Posterior cingulate gyrus (tissue), 11 donors: ENCODE data around the gene CYP17A1.
A peak's percentile ranks its signal among the peaks of the same experiment; 100 is the strongest.

ENCODE experiments used
- DNase-seq, 10 donors: peaks; one replicate each; pipeline versions ENCODE4 v3.0.0 to v3.0.0-alpha.2; 2020 to 2021; ENCODE audit warnings: mixed read lengths in 3 of 10
- intact Hi-C: fragments of 100-400 bp; cut with DNase I; formaldehyde crosslinking; loops from one replicate; pipeline ENCODE4 v1.15.1; 2023

CYP17A1 gene

DNA sequence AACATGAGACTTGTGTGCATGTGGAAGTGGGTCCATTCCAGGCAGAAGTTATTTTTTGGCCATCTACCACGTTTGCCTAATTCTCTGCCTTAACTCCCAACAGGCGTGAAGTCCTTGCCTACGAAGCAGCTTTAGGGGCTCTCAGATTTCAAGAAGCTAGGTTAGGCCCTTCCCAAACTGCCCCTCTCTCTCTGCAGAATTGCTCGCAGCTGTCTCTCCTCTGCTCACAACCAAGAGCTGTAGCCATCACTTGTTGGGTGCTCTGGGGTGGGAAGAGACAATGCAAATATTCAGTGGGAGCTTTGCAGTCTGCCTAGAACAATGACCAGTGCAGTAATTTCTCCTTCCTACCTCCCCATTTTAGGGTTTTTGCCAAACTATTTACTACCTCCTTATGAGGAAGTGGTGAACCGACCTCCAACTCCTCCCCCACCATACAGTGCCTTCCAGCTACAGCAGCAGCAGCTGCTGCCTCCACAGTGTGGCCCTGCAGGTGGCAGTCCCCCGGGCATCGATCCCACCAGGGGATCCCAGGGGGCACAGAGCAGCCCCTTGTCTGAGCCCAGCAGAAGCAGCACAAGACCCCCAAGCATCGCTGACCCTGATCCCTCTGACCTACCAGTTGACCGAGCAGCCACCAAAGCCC lies 24.9 kb downstream of the CYP17A1 start:
- intact Hi-C loops, result no loop called here
- DNase-seq, result peak in 1 of 10 donors; percentile 43

DNA sequence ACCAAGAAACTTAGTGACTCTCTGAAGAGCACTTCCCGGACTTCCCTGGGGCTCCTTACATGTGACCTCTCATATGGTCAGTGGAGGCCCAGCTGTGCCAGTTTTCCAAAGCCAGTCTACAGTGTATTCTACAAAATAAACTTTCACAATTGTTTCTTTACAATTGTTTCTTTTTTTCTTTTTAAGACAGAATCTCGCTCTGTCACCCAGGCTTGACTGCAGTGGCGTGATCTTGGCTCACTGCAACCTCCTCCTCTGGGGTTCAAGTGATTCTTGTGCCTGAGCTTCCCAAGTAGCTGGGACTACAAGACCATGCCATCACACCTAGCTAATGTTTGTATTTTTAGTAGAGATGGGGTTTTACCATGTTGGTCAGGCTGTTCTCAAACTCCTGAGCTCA lies 25.9 kb downstream of the CYP17A1 start:
- peak in 1 of 10 donors; percentile 3 for DNase-seq
- intact Hi-C loops, result no loop called here

DNA sequence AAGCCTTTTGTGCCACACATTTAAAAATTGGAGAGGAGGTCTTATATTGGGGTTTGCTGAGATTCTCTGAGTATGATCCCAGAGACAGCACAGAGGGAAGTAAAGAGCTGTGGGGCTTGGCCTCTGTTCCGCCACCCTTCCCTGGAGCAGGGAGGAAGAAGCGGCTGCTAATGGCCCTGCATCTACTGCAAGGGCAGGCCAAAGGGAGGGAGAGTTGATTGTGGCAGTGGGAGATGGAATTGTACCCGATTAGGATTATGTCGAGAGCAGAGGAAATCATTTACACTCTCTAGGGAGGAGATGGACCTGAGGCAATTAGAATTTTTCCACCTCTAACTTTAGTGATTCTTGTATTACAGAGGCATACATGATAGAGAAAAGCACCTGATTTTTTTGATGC lies 28.8 kb downstream of the CYP17A1 start:
- intact Hi-C loops, result no loop called here
- DNase-seq, result peak in 1 of 10 donors; percentile 30

DNA sequence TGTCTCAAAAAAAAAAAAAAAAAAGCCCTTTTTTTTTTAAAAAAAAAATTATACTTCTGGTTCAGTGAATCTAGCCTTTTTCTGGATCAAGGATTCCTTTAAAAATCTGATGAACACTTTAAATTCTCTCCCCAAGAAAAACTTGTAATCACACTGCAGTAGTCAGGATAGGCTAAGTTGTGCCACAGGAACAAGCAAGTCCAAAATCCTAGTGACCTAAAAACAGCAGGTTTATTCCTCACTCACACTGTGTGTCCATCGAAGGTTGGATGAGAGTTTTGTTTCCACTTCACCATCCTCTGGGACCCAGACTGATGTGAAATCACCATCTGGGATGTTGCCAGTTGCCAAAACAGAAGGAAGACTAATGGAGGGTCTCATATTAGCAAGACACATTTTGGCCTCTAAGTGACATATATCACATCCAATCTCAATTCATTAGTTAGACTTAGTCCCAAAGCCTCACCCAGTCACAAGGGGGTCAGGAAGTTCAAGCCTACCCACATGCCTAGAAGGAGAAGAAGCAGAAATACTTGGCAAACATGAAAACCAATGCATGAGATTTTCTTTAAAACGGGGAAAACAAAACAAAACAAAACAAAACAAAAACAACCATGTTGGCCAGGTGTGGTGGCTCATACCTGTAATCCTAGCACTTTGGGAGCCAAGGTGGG lies 32.7 kb downstream of the CYP17A1 start:
- DNase-seq, result no peak
- intact Hi-C loops, result no loop called here

DNA sequence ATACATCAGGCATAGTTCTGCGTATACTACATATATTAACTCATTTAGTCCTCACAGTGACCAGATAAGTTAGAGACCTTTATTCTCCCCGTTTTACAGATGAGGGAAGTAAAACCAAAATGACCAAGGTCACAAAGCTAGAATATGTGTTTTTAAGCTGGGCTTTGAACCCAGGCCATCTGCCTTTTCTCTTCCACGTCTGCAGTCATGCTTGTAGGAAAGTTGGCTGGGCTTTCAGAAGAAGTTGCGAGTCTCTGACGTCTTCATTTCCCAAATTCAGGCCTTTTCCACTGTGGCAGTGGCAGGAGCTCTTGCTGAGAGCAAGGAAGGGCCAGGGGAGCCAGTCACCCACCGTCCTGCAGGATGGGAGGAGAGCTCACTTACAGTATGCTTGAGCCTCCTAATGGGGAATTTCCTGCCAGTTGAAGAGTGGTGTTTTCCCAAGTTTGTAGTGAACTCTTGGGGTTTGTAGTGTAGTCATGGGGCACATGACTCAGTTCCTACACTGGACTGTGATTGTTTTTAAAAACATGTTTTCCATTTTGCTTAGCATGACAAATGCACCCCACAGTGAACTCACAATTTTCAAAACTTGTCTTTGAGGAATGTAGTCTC lies 34.2 kb downstream of the CYP17A1 start:
- DNase-seq, result no peak
- intact Hi-C loops, result no loop called here

DNA sequence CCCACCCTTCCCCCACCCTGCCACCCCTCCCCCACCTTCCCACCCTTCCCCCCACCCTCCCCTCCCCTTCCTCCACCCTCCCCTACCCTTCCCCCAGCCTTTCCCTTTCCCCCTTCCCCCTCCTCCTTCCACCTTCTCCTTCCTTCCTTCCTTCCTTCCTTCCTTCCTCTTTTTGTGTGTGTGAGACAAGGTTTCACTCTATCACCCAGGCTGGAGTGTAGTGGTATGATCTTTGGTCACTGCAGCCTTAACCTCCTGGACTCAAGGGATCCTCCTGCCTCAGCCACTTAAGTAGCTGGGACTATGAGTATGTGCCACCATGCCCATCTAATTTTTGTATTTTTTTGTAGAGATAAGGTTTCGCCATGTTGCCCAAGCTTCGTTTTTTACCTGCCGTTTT lies 35.2 kb downstream of the CYP17A1 start:
- no peak for DNase-seq

DNA sequence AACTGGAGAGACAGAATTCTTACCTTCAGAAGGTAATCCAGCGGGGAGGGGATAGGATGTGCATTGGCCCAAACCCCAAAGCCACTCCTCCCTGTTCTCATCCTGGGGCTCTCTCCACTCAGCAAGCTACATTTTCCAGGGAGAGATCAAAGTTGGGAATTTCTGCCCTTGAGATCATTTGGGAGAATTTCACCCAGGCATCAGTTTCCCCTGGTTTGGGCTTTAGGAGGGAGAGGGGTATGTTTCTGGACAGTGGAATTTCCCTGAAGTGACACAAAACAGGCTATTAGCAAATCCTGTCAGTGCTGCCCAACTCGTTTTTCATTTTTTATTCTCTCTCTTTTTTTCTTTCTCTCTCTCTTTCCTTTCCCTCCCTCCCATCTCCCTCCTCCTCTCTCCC lies 35.7 kb downstream of the CYP17A1 start:
- intact Hi-C loops, result no loop called here
- no peak for DNase-seq

More for the DNA sequence above, 35.2 kb downstream of the CYP17A1 start:
- intact Hi-C loops, result no loop called here

DNA sequence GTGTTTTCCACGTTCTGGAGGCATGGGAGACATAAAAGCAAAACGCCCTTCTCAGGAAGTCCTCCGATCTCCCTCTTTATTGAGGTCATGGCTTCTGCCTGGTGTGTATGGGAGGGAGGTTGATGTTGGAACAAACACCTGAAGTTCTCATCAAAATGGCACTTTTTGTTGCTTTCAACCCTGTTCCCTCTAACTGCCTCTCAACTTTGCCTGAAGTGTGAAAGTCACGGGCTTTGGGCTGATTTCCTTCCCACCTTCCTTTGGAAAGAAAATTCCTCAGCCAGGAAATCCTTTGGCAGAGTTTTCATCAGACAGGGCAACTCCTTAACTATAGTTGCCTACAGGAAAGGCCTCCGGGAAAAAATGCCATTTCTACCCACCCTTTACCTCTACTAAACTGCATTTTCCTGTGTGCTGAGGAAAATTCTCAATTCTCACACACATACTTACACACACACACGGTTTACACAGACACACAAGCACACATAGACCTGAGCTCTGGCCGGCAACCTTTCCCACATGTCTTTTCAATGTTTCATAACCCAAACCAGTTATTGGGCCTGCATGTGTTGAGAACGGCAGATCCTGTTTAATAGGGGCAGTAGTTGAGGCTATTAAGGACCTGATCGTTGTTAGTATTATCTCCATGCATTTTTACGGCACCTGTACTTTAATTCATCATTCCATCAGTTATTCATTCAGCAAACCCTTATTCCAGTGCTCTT lies 36.4 kb downstream of the CYP17A1 start:
- intact Hi-C loops, result no loop called here
- DNase-seq, result no peak

DNA sequence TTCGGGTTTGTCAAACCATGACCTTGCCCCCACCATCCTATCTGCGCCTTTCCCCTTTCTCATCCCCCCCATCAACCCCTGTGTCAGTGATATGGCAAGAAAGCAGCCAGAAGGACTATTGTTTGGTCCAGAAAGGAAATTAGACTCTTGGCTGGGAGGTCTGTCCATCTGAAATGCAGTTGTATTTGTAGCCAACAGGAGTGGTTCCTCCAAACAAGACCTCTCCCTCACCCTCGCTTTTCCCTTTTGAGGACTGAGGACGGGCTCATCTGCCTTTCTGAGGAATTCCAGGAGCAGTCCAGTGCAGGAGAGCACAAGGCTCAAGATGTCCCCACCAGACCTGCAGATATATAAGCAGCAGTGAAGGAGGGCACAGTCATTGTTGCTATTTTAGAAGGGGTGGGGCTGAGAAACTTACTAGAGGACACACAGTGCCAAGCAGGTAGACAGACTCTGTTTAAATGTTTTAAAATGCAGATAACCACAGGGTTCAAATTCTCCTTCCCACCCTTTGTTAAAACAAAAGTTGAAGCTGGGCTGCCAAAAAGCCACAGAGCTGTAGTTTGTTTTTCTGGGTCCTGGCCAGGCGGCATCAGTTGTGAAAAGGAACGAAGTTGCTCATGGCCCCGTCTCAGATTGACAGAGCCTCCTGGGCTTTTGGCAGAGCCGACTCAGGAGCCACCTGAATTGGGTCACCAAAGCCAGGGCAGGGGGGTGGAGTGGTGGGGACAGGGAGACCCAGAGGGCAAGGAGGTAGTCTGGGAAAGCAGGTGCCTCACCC lies 37.3 kb downstream of the CYP17A1 start:
- intact Hi-C loops, result no loop called here
- DNase-seq, result peak in 1 of 10 donors; percentile 38

DNA sequence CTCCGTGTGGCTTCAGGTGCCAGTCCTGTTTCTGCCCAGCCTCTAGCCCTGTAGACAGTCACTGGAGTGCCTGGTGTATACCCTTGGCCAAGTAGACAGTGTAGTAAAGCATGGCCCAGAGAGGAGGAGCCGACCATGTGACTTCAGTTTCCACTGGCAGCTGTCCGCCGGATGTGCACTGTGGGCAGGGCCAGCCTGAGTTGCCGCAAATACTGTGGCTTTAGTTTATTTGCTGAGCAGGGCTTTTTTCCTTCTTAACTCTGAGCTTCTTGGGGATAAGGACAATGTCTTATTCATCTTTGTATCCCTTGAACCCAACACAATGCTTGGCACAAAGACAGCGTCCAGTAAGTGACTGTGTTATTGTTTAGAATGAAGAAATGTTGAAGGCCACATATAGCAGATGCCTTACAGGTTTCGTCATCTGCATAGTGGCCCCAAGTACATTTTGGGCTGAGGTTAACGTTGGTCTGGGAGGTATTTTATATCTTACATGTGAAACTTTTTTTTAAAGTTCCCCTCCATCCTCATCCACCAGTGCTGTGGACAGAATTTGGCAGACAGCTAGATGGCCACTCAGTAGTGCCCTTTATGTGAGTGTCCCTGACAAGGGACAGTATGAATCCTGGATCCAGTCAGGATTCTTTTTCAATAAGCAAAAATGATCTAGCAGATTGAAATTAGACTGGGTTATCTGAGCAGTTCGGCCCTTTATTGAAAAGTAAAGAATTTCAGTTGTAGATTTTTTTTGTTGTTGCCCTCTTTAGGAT lies 40.6 kb downstream of the CYP17A1 start:
- DNase-seq, result peak; percentile 53 to 94 (median 68)
- intact Hi-C loops, result no loop called here

DNA sequence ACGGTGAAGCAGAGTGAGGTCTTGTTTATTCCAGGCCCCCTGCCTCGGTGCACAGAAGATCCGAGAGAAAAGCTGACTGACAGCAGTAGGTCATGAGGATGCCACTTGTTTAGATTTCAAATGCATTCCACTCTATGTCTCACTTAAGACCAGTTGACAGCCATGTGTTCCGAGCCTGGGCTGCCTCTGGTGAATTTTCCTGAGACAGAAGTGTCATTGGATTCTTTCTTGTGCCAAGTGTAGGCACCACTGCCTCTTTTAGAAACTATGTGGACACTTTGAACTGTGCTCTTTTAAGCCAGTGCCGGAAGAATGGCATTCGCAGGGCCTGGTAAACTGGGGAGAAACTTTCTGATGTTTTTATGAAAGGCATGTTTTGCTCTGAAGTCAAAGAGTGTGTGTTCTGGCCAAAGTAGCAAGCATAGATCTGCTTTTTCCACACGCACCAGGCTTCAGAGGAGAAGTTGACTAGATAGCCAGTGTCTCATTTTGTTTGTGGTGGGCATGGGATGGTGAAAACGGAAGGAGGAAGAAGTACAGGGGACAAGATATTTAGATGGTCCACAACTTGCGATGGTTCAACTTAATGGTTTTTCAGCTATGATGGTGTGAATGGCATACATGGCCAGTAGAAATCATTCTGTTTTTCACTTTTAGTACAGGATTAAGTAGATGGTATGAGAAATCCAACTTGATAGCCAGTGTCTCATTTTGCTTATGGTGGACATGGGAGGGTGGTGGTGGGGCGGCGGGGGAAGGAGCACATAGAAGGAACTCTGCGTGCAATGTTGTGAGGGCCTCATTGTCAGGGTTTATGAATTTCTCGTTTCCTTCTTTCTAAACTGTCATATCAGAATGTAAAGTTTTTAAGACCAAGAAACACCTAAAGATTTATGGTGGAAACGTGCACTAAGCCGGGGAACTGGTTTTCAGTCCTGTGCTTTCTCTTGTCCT lies 41.5 kb downstream of the CYP17A1 start:
- intact Hi-C loops, result no loop called here
- DNase-seq, result no peak

DNA sequence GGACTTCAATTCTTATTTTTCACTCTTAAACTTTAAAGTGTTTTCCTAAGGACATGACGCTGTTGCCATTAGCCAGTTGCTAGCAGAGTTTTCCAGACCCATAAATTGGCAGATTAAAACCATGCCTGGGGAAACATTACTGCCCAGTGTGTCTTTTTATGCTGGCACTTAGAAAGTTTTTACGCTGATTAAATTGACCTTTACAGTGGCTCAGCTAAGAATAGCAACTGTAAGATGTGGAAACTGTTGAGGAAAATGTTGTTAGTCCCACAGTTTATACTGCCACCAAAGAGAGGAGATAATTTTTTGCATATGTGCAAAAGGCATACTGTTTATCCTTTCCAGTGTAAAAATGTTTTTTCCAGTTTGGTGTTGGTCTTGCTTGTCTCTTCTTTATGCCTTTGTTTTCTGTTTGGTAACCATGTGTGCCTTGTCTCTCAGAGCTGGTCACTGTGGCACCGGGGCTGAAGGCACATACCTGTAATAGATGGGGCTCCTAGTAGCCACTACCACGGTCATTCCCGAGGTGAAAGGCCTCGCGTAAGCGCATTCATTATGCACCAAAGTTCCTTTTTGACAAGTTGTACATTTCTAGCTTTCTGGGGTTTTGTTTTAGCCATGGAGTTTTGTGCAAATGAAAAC lies 45.3 kb downstream of the CYP17A1 start:
- intact Hi-C loops, result no loop called here
- DNase-seq, result no peak

DNA sequence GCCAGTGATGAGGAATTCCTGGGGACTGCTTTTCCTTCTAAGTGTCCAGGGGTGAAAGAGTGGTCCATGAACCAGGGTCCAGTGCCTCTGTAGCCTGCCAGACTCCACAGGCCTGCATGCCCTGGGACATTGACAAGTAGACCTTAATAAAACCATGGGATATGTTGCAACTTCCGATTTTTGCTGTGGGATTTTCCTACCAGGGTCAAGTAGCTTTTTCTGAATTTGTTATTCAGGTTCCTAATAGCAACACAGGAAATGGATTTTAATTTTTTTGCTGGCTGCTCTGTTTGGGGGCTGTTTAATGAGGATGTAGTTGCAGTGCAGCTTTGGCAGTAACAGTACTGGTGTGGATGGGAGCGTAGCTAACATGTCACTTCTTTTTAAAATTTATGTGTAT lies 51.4 kb downstream of the CYP17A1 start:
- no peak for DNase-seq
- intact Hi-C loops, result no loop called here

DNA sequence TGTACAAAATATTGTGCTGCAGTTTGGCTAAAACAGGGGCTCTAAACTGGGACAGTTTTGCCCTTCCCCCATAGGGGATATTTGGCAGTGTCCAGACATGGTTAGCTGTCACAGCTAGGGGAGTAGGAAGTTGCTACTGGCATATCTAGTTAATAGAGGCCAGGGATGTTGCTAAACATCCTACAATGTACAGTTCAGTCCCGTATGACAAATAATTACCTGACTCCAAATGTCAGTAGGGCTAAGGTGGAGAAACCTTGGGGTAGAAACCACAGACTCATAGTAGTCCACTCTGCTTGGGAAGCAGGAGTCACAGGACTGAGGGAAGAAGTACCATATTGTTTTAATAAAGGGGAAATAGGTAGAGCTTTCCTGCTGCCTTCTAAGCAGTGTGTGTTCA lies 53.6 kb downstream of the CYP17A1 start:
- no peak for DNase-seq
- intact Hi-C loops, result no loop called here

DNA sequence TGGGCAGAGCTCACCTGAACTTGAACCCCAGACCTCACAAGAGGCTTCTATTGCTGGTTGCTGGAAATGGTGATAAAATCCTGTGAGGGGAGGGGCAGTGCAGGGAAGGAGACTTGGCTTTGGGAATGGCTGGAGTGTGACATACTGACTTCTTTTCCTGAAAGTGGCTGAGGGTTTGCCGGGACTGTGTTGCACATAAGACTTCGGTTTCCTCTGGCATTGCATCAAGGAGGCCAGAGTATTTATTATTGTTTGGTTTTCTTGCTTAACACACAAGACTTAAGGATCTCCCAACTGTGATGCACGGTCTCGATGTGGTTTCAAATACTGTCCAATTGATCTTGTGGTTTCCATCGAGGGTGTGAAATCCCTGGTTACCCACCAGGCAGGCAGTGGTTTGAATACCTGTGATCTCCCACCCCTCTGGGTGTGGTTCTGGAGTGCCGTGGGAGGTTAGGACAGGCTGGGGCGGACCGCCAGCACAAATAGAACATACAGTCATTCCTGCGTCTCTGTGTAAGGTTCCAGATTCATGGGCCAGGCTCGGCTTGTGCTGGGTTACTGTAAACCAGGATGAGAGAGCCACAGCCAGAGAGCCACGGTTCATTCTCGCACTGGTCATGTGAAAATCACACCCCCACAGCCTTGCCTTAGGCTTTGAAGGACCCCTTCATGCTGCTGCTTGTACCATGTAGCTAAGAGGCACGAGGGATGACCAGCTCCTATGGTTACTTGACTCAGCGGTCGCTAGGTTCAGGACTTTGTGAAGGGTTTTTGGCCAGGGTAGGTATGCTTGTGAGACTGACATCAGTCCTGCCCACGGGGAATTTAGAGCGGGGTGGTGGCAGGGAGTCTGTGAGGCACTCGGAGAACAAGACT lies 54.3 kb downstream of the CYP17A1 start:
- intact Hi-C loops, result no loop called here
- DNase-seq, result no peak

DNA sequence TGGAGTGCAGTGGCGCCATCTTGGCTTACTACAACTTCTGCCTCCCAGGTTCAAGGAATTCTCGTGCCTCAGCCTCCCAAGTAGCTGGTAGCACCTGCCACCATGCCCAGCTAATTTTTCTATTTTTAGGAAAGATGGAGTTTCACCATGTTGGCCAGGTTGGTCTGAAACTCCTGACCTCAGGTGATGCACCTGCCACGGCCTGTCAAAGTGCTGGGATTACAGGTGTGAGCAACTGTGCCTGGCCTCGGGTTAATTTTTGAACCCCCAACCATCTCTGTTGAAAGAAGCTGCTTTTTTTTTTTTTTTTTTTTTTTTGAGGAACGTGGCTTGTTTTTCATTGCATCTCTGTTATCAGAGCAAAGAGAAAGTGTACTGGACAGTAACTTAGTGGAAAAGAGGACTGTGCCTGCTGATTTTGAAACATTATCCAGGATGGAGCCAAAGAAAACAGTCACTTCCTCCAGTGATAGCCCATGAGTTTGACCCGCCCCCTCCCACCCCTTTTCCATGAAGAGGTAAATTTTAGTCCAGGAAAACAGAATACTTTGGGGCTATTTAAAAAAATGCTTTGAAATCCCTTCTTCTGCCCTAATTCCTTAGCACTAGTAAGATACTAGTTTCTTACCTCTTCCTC lies 55.2 kb downstream of the CYP17A1 start:
- intact Hi-C loops, result no loop called here
- no peak for DNase-seq
